GM12864 (cell line): ENCODE measurements around the gene MT1HL1.

Experiments
- DNase-seq: peaks from one replicate; pipeline ENCODE4 v3.0.0-alpha.2; 2011; ENCODE audit warnings: low read depth
- H3K4me3 ChIP-seq: 2 replicates; pipeline ENCODE4 v1.5.1; 2011; ENCODE audit warnings: mild to moderate bottlenecking, low read depth, low read length, control low read depth
- CTCF ChIP-seq: IDR thresholded peaks from 2 replicates; pipeline ENCODE4 v1.5.1; 2011; ENCODE audit warnings: low read depth, mild to moderate bottlenecking, moderate library complexity, low read length, control low read depth, inconsistent platforms; ENCODE audit errors: missing control alignments

The MT1HL1 gene

GRCh38 chr1:236959112-236959511, 45.1 kb downstream of the MT1HL1 start:
- H3K4me3 ChIP-seq: no peak overlapping the region
- TF ChIP-seq CTCF: no peak
- DNase-seq: no peak

GRCh38 chr1:236957235-236957634, 47.0 kb downstream of the MT1HL1 start:
- DNase-seq: no peak
- no peak for TF ChIP-seq CTCF
- no peak overlapping the region for H3K4me3 ChIP-seq
